H1 (cell line): ENCODE measurements around the gene DLST. TPM values are rescaled to one million over a fixed set of nuclear protein-coding genes. Genes with fewer than 3 reads are reported as not detected.
"Not testable (repeated sequence)": the region's sequence is repeated elsewhere in the genome, so short reads cannot be mapped to it uniquely, and the experiment has no call there.

Experiments used
- CTCF ChIA-PET: fragments of 300-600 bp; sonication (Branson Sonifier 250); formaldehyde crosslinking; loops from one replicate; lab custom pipeline; 2021; ENCODE audit not compliant: partially characterized antibody; lab: Charles Lee
- POLR2A ChIA-PET: fragments of 300-600 bp; sonication (Branson Sonifier 250); formaldehyde crosslinking; loops from one replicate; lab custom pipeline; 2021; ENCODE audit warnings: inconsistent platforms; ENCODE audit not compliant: partially characterized antibody; lab: Charles Lee
- DNase-seq, 2 experiments: peaks; one replicate each; pipeline versions ENCODE4 v3.0.0 to v3.0.0-alpha.2; 2010 to 2022; ENCODE audit warnings: low spot score in 2 of 2, low read depth in 1 of 2, mixed read lengths in 1 of 2
- FAIRE-seq: peaks from 2 replicates; lab custom pipeline; 2011; peaks lifted over from hg19 to GRCh38; lab: Jason Lieb, UNC
- H2AFZ ChIP-seq: 2 replicates; pipeline ENCODE4 v1.8.1; 2012; ENCODE audit warnings: low read length, inconsistent platforms
- H2AK5ac ChIP-seq: 2 replicates; pipeline ENCODE4 v1.6.1; 2013; ENCODE audit warnings: low read depth, low read length
- H2BK120ac ChIP-seq: replicated peaks from 2 replicates; pipeline ENCODE3; 2013; ENCODE audit warnings: low read depth, low read length, inconsistent platforms
- H2BK12ac ChIP-seq: 2 replicates; pipeline ENCODE4 v1.6.1; 2013; ENCODE audit warnings: low read depth, low read length
- H2BK15ac ChIP-seq: 2 replicates; pipeline ENCODE4 v1.6.1; 2013; ENCODE audit warnings: low read length
- H2BK20ac ChIP-seq: 2 replicates; pipeline ENCODE4 v1.6.1; 2013; ENCODE audit warnings: low read length
- H2BK5ac ChIP-seq: 2 replicates; pipeline ENCODE4 v1.6.1; 2013; ENCODE audit warnings: low read depth, low read length
- H3K14ac ChIP-seq: 2 replicates; pipeline ENCODE4 v1.6.1; 2013; ENCODE audit warnings: inconsistent platforms; ENCODE audit not compliant: insufficient read length
- H3K18ac ChIP-seq: 2 replicates; pipeline ENCODE4 v1.6.1; 2013; ENCODE audit warnings: low read length; ENCODE audit errors: extremely low read depth
- H3K23ac ChIP-seq: 2 replicates; pipeline ENCODE4 v1.6.1; 2013; ENCODE audit warnings: inconsistent platforms; ENCODE audit not compliant: insufficient read length
- H3K23me2 ChIP-seq: 2 replicates; pipeline ENCODE4 v1.6.1; 2013; ENCODE audit warnings: low read depth, low read length
- H3K27ac ChIP-seq: 2 replicates; pipeline ENCODE4 v1.6.1; 2011; ENCODE audit warnings: low read depth, low read length, inconsistent platforms
- H3K27me3 ChIP-seq, 4 experiments: replicated peaks in 1 of 4; 1 replicate in 1 of 4; 2 replicates in 3 of 4; pipeline versions ENCODE4 v1.6.1 to v1.8.1; 2011 to 2013; ENCODE audit warnings: low read length in 3 of 4, mild to moderate bottlenecking in 3 of 4, inconsistent platforms in 2 of 4, mixed read lengths in 2 of 4, moderate library complexity in 1 of 4; ENCODE audit not compliant: control insufficient read depth in 3 of 4, insufficient read depth in 3 of 4; ENCODE audit errors: extremely low read depth in 1 of 4
- H3K36me3 ChIP-seq, 4 experiments: 2 replicates each; pipeline versions ENCODE4 v1.6.1 to v1.8.1; 2011 to 2013; ENCODE audit warnings: mild to moderate bottlenecking in 4 of 4, low read length in 3 of 4, moderate library complexity in 2 of 4, control low read depth in 1 of 4, inconsistent platforms in 1 of 4; ENCODE audit not compliant: insufficient read depth in 4 of 4, control insufficient read depth in 2 of 4
- H3K4ac ChIP-seq: replicated peaks from 2 replicates; pipeline ENCODE3; 2013; ENCODE audit warnings: low read length, low read depth, mixed read lengths, inconsistent platforms; ENCODE audit not compliant: insufficient read length
- H3K4me1 ChIP-seq, 4 experiments: replicated peaks in 1 of 4; 1 replicate in 1 of 4; 2 replicates in 3 of 4; pipeline versions ENCODE4 v1.6.1 to v1.8.1; 2011 to 2013; ENCODE audit warnings: low read length in 3 of 4, inconsistent platforms in 2 of 4, mixed read lengths in 1 of 4; ENCODE audit not compliant: insufficient read depth in 4 of 4, control insufficient read depth in 3 of 4
- H3K4me2 ChIP-seq, 2 experiments: 2 replicates each; pipeline versions ENCODE4 v1.6.1 to v1.8.1; 2011 to 2013; ENCODE audit warnings: low read depth in 2 of 2, low read length in 2 of 2, control low read depth in 1 of 2, inconsistent platforms in 1 of 2, mild to moderate bottlenecking in 1 of 2; ENCODE audit not compliant: insufficient read depth in 1 of 2
- H3K4me3 ChIP-seq, 4 experiments: fragments of 200-600, 300-600 bp in 1 of 4; sonication (generic), shearing (Covaris generic), sonication (Bioruptor Twin) in 1 of 4; 2 replicates each; pipeline versions ENCODE4 v1.5.1 to v1.8.1; 2011 to 2016; ENCODE audit warnings: low read length in 4 of 4, low read depth in 3 of 4, control low read depth in 2 of 4, inconsistent platforms in 2 of 4, mild to moderate bottlenecking in 2 of 4, mixed read lengths in 1 of 4, moderate library complexity in 1 of 4; ENCODE audit not compliant: insufficient read depth in 2 of 4; ENCODE audit errors: extremely low read depth in 1 of 4
- H3K56ac ChIP-seq: replicated peaks from 2 replicates; pipeline ENCODE3; 2013; ENCODE audit warnings: low read depth, mild to moderate bottlenecking, mixed read lengths, low read length, inconsistent platforms; ENCODE audit not compliant: insufficient read length
- H3K79me1 ChIP-seq: 2 replicates; pipeline ENCODE4 v1.6.1; 2013; ENCODE audit warnings: low read depth, low read length, control low read depth
- H3K79me2 ChIP-seq, 2 experiments: 2 replicates each; pipeline versions ENCODE4 v1.6.1 to v1.8.1; 2012 to 2013; ENCODE audit warnings: low read length in 2 of 2, mild to moderate bottlenecking in 2 of 2, inconsistent platforms in 1 of 2; ENCODE audit not compliant: insufficient read depth in 2 of 2, control insufficient read depth in 1 of 2
- H3K9ac ChIP-seq, 4 experiments: replicated peaks in 1 of 4; 1 replicate in 1 of 4; 2 replicates in 3 of 4; pipeline versions ENCODE4 v1.6.1 to v1.8.1; 2011 to 2013; ENCODE audit warnings: low read depth in 3 of 4, low read length in 3 of 4, control low read depth in 2 of 4, mild to moderate bottlenecking in 2 of 4, moderate library complexity in 2 of 4, inconsistent platforms in 1 of 4; ENCODE audit errors: extremely low read depth in 1 of 4
- H3K9me3 ChIP-seq, 2 experiments: 2 replicates each; pipeline versions ENCODE4 v1.6.1 to v1.8.1; 2012 to 2013; ENCODE audit warnings: mild to moderate bottlenecking in 2 of 2, moderate library complexity in 2 of 2, control low read depth in 1 of 2, inconsistent platforms in 1 of 2, low read depth in 1 of 2, low read length in 1 of 2, mixed read lengths in 1 of 2; ENCODE audit not compliant: insufficient read depth in 2 of 2
- H4K20me1 ChIP-seq, 2 experiments: replicated peaks in 1 of 2; 2 replicates each; pipeline versions ENCODE3 to v1.8.1; 2011 to 2013; ENCODE audit warnings: inconsistent platforms in 2 of 2, low read length in 2 of 2, mild to moderate bottlenecking in 1 of 2; ENCODE audit not compliant: insufficient read depth in 2 of 2, control insufficient read depth in 1 of 2
- H4K5ac ChIP-seq: 2 replicates; pipeline ENCODE4 v1.6.1; 2013; ENCODE audit warnings: low read length, low read depth, mixed read lengths, inconsistent platforms; ENCODE audit not compliant: insufficient read length
- H4K8ac ChIP-seq: 2 replicates; pipeline ENCODE4 v1.8.0; 2013; ENCODE audit warnings: mild to moderate bottlenecking, moderate library complexity, low read length, inconsistent platforms; ENCODE audit not compliant: insufficient read depth; ENCODE audit errors: extremely low read depth
- H4K91ac ChIP-seq: replicated peaks from 2 replicates; pipeline ENCODE3; 2013; ENCODE audit warnings: low read length, mixed read lengths, inconsistent platforms; ENCODE audit not compliant: insufficient read length
- WGBS, 2 experiments: shearing (Covaris generic) in 1 of 2; methylation state at CpG; one replicate each; pipeline versions ENCODE4 v1.1.6 to v1.1.7; 2013 to 2015; ENCODE audit warnings: low lambda C conversion rate in 2 of 2, mixed read lengths in 2 of 2, inconsistent platforms in 1 of 2, low coverage in 1 of 2, missing lambda C conversion rate in 1 of 2; ENCODE audit not compliant: insufficient replicate concordance in 2 of 2, insufficient coverage in 1 of 2, insufficient read length in 1 of 2; ENCODE audit errors: extremely low coverage in 1 of 2, missing lambda C conversion rate in 1 of 2; 5-methylcytosine and 5-hydroxymethylcytosine counted together
- polyA plus RNA-seq, 7 experiments: library from polyadenylated mRNA; depleted of rRNA in 3 of 7; stranded (reverse) in 5 of 7; unstranded in 2 of 7; fragments of >200 nt in 5 of 7; fragments of 200-250 nt in 2 of 7; gene quantifications; 1 replicate in 5 of 7; 2 replicates in 1 of 7; 4 replicates in 1 of 7; pipeline versions ENCODE4 v1.2.1 to v1.2.3, GENCODE V29; 2011 to 2013; ENCODE audit warnings: missing spikeins in 2 of 7, mixed read lengths in 2 of 7
- total RNA-seq: library from RNA; stranded (reverse); fragmentation: NEBNext Ultra II Directional; extraction: Animal tissue kit (Norgen Biotek cat#: 25700); gene quantifications from 2 replicates; pipeline ENCODE4 v1.2.1, GENCODE V29; 2021

The DLST gene
- total and polyA plus RNA-seq, 2 of the 8 experiments (the other 6 are each of a cell fraction or from before 2014, with no cell fraction given): 96.5 to 117 TPM

GRCh38 chr14:74932936-74933335, 51.2 kb downstream of the DLST start:
- H3K9ac ChIP-seq, H2BK120ac ChIP-seq, H3K79me2 ChIP-seq, H3K9me3 ChIP-seq, H2BK15ac ChIP-seq, H3K27ac ChIP-seq, H3K4me3 ChIP-seq, H3K4ac ChIP-seq, H3K23ac ChIP-seq, POLR2A ChIA-PET, H2AFZ ChIP-seq, H3K56ac ChIP-seq, H2BK5ac ChIP-seq, H4K20me1 ChIP-seq, H2AK5ac ChIP-seq, H3K4me2 ChIP-seq, H3K27me3 ChIP-seq, H2BK20ac ChIP-seq, H3K18ac ChIP-seq, H3K4me1 ChIP-seq, FAIRE-seq, H4K91ac ChIP-seq, DNase-seq, H3K14ac ChIP-seq, H4K5ac ChIP-seq, H3K23me2 ChIP-seq, H2BK12ac ChIP-seq, H3K79me1 ChIP-seq, H3K36me3 ChIP-seq, H4K8ac ChIP-seq: not testable (repeated sequence)
- 97% methylated on average over 2 of the region's 4 CpGs; no CpG with 5 or more reads in 1 of the 2 experiments for WGBS, 2 experiments
- CTCF ChIA-PET: interaction anchor here (4.2 to 7.1 kb wide), 2 partner anchors 13 to 26 kb away, joined by 26 to 62 read pairs; no protein-coding TSS in a partner anchor
